ENCODE measurements around the gene TMEM218.

DNA sequence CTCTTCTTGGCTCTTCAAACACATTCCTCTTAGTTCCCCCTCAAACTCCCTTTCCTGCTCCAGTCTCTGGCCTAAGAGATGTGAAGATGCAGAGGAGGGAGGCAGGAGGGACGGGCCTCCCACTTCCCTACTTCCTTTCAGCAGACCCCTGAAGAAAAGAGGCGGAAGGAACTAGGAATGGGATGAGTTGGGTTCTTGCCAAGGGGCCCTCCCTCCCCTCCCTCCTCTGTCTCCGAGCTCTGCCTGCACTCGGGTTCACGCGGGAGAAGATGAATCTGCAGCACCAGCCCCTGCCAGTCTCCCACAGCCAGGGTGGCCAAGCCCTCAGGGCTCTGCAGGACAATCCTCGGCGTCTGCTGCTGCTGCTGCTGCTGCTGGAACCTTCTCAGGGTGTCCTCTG, 28.8 kb upstream of the TMEM218 start:
- TF ChIP-seq CTCF (IDR thresholded peaks at IDR 0.05) (no peak), POLR2A (IDR thresholded peaks at IDR 0.05) (no peak), EP300 (IDR thresholded peaks at IDR 0.05) (no peak), POLR2AphosphoS5 (IDR thresholded peaks at IDR 0.05) (no peak)
